ENCODE results near the gene SIM2.

GRCh38 chr21:36671836-36672235 is 27.1 kb upstream of the SIM2 start:
- TF ChIP-seq, protein P1, sequence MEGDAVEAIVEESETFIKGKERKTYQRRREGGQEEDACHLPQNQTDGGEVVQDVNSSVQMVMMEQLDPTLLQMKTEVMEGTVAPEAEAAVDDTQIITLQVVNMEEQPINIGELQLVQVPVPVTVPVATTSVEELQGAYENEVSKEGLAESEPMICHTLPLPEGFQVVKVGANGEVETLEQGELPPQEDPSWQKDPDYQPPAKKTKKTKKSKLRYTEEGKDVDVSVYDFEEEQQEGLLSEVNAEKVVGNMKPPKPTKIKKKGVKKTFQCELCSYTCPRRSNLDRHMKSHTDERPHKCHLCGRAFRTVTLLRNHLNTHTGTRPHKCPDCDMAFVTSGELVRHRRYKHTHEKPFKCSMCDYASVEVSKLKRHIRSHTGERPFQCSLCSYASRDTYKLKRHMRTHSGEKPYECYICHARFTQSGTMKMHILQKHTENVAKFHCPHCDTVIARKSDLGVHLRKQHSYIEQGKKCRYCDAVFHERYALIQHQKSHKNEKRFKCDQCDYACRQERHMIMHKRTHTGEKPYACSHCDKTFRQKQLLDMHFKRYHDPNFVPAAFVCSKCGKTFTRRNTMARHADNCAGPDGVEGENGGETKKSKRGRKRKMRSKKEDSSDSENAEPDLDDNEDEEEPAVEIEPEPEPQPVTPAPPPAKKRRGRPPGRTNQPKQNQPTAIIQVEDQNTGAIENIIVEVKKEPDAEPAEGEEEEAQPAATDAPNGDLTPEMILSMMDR (IDR thresholded peaks at IDR 0.05), result no peak
- no peak for TF ChIP-seq ZFX (IDR thresholded peaks at IDR 0.05; ENCODE audit: borderline replicate concordance)
